ENCODE results near the gene IGF1. TPM values are rescaled to one million over a fixed set of nuclear protein-coding genes. Genes with fewer than 3 reads are reported as not detected.

The IGF1 gene
- total and polyA plus RNA-seq, 9 of the 15 experiments (the other 6 are each of a cell fraction or from before 2014, with no cell fraction given) = 3.7 to 13.9 (median 4.5) TPM

DNA sequence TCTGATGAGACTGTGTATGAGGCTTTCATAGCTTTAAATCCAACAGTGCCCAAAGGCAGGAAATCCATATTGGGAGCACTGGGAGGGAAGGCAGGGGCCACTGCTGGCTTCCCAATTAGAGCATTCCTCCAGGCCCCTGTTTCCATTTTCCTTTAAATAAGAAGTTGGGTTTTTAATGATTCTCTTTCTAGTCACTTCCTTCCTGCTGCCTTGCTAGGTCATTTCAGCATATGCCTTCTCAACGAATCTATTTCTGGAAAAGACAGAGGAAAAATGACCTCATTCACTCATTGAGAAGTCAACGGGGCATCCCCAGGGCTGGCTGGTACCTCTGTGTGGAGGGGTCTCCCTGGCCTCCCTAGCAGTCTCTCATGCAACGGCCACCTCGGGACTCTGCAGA is 43.5 kb downstream of the IGF1 start:
- TF ChIP-seq ATF3 (IDR thresholded peaks at IDR 0.05) (0 out of 2 replicates have a peak, but pooled peaks have one; percentile 26), ATF3 (CRISPR knock-in tag; conservative IDR thresholded peaks at IDR 0.05) (no peak), CXXC5 (CRISPR knock-in tag; IDR thresholded peaks at IDR 0.05) (0 out of 2 replicates have a peak, but pooled peaks have one; percentile 24), ZNF586 (CRISPR knock-in tag; conservative IDR thresholded peaks at IDR 0.05) (no peak), MEF2A (IDR thresholded peaks at IDR 0.05; ENCODE audit: control insufficient read depth, low read depth, low read length) (peak; percentile 13; the same call in 1 of the 2 replicates), ZNF589 (CRISPR knock-in tag; IDR thresholded peaks at IDR 0.05; ENCODE audit: low read depth) (peak; percentile 60; the same call in 1 of the 2 replicates), ZNF639 (CRISPR knock-in tag; conservative IDR thresholded peaks at IDR 0.05 in 1 of 2, IDR thresholded peaks at IDR 0.05 in 1 of 2) (no peak), CHD4 (IDR thresholded peaks at IDR 0.05; ENCODE audit: insufficient read depth, insufficient replicate concordance, low read depth, low read length, poor library complexity, severe bottlenecking) (no peak), GTF2E2 (tag; IDR thresholded peaks at IDR 0.05) (no peak), ZNF175 (CRISPR knock-in tag; IDR thresholded peaks at IDR 0.05; ENCODE audit: low read depth) (peak; percentile 52; the same call in 1 of the 2 replicates)
- H3K9me1 ChIP-seq (ENCODE audit: control insufficient read depth, insufficient read depth, low read length) = no peaks in the 10 kb centered on the region
- H3K4me1 ChIP-seq (replicated peaks in 1 of 2; ENCODE audit: control insufficient read depth in 2 of 2, insufficient read depth in 2 of 2, low read length in 2 of 2) = peaks cover 0 to 65% of the 10 kb centered on the region in 2 experiments; a peak in 4 of 5 replicates
- H3K9ac ChIP-seq (ENCODE audit: insufficient read depth in 1 of 2, low read depth in 2 of 2, low read length in 2 of 2) = peak overlapping the region in 1 of 2 experiments; percentile 62; a peak in 1 of 4 replicates
- H3K79me2 ChIP-seq (ENCODE audit: control insufficient read depth, insufficient read depth, low read length) = no peaks in the 10 kb centered on the region
- no peak overlapping the region for H3K4me3 ChIP-seq
- intact Hi-C loops (cut with micrococcal nuclease) (no loop called here), in situ Hi-C loops (cut with MboI) (no loop called here)
- ChIA-PET POLR2A (no interaction called here), CTCF (ENCODE audit: low intra/inter-chr PET ratio) (no interaction called here)
- peak overlapping the region; percentile 10; the same call in 1 of the 3 replicates for H3K27ac ChIP-seq (ENCODE audit: extremely low read depth, low read depth, low read length)
- no TSS peak for BruUV-seq (replicated peaks)
- no peaks in the 10 kb centered on the region for H4K20me1 ChIP-seq (replicated peaks; ENCODE audit: control insufficient read depth, insufficient read depth, low read length)
- no peak overlapping the region for H3K4me2 ChIP-seq (ENCODE audit: insufficient read depth, low read length)
- DNase-seq (ENCODE audit: extremely low read depth in 1 of 4, low spot score in 3 of 4) (no peak), FAIRE-seq (no peak), ATAC-seq (no peak)
- no peaks in the 10 kb centered on the region for H3K27me3 ChIP-seq (ENCODE audit: control insufficient read depth in 2 of 2, insufficient read depth in 2 of 2, low read length in 2 of 2)
- WGBS (ENCODE audit: insufficient coverage, low coverage, missing lambda C conversion rate) = 36% methylated on average over 4 of the region's 4 CpGs
- no peaks in the 10 kb centered on the region; the same call in 1 of the 3 replicates for H3K36me3 ChIP-seq (ENCODE audit: control insufficient read depth, insufficient read depth, low read length)
- peak overlapping the region; percentile 32; the same call in 1 of the 2 replicates for H2AFZ ChIP-seq (ENCODE audit: low read depth, low read length)
- H3K9me3 ChIP-seq (replicated peaks; ENCODE audit: control insufficient read depth, insufficient read depth, low read depth, low read length) = no peaks in the 10 kb centered on the region

Data from K562 (cell line).